Muscle of arm (tissue), 12 donors: Measurements from ENCODE around the gene ZNF440. TPM values are rescaled to one million over a fixed set of nuclear protein-coding genes. Genes with fewer than 3 reads are reported as not detected.
"Not testable (repeated sequence)": the region's sequence is repeated elsewhere in the genome, so short reads cannot be mapped to it uniquely, and the experiment has no call there.

Source experiments
- DNase-seq: peaks from one replicate; pipeline ENCODE4 v3.0.0-alpha.2; 2013
- polyA plus RNA-seq, 12 donors: library from polyadenylated mRNA; unstranded; fragments of 120-200 nt; gene quantifications; one replicate each; pipeline ENCODE4 v1.2.1, GENCODE V29; 2013; ENCODE audit not compliant: insufficient read length in 12 of 12

ZNF440 gene
- polyA plus RNA-seq, 12 donors, result 3.8 to 14.2 (median 6.1) TPM; not detected in 1

DNA sequence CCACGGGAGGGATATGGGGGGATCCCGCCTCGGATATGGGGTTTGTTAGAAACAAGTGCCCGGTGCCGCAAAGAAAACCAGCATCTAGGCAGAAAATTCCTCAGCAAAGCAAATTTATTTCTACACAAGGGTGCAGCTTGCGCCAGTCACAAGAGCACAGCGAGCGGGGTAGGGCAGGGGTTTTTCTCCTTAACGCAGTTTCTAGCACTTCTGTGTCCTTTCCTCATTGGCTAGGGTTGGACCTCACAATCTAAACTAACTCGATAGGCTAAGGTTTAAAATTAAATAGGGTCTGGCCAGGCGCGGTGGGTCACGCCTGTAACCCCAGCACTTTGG, 595 bp downstream of the ZNF440 start:
- DNase-seq, result peak; percentile 21

DNA sequence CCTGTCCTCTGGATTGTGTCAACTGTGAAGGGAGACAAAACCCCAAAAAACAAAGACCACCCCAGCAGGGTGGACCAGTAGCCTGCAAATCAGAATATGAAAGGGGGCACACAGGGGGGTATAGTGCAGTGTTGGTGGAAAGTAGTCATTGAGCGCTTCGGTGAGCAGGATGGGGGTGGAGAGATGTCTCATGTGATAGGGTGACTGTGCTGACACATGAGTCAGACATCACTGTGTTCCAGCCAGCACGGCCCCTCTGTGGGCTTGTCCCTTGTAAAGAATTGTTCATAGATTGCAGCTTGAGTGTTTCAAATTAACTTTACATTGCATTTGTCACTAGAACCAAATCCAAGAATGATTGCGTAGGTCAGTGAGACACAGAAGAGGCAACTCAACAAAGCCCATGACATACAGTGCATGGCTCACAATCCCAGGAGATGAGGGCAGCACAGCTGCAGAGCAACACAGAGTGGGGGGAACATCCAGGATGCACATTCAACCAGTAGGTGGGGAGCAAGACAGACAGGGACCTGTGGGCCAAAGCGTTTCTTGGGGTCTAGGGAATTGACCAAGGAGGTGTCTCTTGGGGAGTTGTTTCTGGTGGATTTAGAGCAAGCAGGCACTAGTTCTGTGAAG, 7.5 kb downstream of the ZNF440 start:
- no peak for DNase-seq

DNA sequence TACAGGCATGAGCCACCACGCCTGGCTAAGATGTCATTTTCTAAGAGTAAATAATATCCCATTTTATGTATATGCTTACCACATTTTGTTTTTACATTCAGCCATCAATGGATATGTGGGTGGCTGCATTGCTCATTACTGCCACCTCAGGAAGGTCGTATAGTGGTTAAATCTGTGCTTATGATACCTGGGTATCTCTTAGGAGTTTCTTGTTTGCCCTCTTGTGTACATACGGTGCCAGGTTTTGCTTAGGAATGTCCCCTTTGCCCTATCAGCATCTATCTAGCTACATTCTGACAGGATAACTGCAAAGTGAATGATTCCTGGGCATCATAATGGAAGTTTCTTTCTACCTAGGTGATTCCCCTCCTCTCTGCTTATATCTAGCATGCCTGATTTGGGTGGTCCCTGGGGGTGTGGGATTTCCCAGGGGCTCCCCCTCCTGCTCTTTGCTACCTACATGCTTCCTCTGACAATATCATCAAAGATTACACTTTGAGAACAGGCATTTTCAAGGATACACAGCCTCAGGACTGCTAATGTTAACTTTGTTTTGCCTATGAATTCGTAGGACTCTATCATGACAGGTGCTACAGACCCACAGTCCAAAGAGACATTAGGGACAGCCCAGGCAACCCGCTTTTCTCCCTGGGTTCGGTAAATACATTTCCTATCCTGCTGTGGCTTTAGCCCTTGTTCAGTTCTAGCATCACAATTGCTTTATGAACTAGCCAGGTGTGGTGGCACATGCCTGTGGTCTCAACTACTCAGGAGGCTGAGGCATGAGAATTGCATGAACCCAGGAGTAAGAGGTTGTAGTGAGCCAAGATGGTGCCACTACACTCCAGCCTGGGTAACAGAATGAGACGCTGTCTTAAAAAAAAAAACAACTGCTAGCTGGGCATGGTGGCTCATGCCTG, 15.1 kb downstream of the ZNF440 start:
- not testable (repeated sequence) for DNase-seq

DNA sequence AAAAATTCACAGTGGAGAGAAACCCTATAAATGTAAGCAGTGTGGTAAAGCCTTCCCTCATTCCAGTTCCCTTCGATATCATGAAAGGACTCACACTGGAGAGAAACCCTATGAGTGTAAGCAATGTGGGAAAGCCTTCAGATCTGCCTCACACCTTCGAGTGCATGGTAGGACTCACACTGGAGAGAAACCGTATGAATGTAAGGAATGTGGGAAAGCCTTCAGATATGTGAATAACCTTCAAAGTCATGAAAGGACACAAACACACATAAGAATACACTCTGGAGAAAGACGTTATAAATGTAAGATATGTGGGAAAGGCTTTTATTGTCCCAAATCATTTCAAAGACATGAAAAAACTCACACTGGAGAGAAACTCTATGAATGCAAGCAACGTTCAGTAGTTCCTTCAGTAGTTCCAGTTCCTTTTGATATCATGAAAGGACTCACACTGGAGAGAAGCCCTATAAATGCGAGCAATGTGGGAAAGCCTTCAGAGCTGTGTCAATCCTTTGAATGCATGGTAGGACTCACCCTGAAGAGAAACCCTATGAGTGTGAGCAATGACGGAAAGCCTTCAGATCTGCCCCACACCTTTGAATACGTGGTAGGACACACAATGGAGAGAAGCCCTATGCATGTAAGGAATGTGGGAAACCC, 18.3 kb downstream of the ZNF440 start:
- no peak for DNase-seq

DNA sequence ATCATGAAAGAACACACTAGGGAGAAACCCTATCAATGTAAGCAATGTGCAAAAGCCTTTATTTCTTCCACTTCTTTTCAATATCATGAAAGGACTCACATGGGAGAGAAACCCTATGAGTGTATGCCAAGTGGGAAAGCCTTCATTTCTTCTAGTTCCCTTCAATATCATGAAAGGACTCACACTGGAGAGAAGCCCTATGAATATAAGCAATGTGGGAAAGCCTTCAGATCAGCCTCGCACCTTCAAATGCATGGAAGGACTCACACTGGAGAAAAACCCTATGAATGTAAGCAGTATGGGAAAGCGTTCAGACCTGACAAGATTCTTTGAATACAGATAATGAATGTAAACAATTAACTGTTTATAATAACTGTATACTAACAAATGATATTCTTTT, 19.5 kb downstream of the ZNF440 start:
- DNase-seq, result no peak

DNA sequence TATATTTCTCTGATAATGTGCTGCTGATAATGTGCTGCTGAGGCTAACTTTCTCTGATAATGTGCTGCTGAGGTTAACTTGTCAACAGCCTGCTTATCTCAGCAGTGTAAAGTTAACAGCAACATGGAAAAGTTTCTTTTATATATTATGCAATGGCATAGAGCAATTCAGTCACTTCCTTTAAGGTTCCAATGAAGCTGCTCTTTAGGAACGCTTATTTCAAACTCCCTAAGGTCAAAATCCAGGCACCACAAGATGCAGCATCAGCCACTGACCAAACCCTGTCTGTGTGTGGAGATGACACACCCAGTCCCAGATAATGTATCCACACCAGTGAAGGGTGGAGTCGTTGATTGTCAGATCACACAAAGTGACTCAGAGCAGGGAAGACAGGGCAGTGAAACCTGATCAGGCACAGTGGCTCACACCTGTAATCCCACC, 21.6 kb downstream of the ZNF440 start:
- DNase-seq, result not testable (repeated sequence)

DNA sequence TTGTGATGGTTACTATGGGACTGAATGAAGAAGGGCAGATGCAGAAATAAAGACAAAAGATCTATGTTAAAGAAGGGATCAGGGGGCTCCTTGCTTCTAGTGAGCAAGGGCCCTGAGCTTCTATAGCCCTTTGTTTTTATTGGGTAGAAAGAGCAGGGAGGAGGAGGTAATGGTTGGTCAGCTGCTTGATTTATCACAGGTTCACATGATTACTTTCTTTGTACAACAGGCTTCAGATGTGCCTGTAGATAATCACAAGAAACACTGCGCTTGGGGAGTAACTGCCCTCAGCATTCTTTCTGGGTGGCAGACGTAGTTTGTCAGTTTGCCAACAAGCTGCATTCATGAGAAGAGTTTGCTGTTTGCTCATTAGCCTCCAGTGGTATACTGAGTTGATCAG, 29.6 kb downstream of the ZNF440 start:
- DNase-seq, result no peak

DNA sequence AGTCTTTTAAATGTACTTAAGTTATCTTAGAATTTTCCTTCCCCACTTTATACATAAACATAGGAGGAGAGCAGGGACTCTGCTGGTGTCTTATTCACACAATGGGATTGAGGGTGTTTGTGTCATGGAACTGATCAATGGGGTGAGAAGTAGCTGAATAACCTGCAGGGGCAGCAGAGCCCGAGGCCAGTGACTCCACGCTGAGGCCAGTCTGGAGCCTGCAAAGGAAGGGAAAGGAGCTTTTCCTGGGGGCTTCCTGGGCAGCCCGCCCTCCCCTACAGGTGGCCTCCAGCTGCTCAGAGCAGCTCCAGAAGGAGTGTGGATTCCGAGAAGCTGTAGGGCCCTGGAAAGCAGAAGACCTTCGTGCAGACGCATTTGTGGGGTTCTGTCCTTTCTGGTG, 33.5 kb downstream of the ZNF440 start:
- not testable (repeated sequence) for DNase-seq

DNA sequence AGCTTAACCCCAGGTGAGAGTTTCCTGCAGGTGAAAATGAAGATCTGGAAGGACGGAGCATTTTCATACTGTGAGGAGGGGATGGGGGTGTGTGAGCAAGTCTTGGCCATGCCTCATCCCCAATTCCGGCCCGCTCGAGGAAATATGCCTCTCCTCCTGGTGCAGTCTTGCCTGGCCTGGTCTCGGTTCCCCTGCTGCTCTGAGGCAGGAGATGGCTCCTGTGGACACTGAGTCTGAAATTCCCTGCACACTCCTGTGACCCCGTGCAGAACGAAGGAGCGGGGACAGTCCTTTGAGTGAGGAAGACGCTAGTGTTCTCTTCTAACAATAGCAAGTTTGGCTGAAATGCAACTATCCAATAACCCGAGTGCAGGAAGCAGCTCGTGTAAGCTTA, 34.1 kb downstream of the ZNF440 start:
- no peak for DNase-seq

DNA sequence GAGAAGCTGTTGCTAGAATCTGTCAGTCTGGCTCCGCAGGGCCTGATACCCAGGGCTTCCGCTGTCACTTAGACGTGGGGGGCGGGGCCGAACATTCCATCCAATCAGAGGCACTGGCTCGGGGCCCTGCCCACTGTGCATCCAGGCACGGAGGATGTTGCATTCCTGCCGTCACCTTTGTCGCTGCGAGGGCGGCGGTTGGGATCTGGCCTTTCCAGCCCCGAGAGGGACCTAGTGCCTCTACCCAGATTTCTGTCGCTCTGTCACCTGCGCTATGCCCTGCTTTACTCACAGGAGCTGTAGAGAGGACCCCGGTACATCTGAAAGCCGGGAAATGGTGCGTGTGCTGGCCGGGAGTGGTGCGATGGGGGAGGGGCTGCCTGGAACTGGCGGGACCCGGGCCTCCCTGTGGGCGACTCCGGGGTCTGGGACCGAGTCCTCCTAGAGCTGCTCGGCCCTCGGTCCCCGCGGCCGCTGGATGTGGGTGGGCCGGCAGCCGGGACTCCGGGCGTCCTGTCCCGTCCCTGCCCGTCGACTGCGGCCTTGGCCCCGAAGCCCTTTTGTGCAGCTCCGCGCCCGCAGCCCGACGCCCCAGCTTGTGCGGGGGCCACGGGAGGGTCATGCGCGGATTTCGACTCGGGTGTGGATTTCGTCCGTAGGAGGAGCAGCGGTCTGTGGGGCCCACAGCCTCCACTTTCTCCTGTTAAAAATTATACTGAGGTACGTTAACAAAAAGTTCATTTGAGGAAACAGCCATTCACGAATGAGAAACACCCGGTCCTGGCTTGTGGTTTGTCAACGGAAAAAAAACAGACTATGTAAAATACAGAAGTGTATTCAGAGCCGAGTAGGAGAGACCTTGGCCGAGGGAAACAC, 34.8 kb downstream of the ZNF440 start, which contains the start of gene ZNF439:
ZNF439 (plus strand) TSS at position 133 of the 876 bp plus-strand sequence; CDS start at position 275, 142 bp downstream.
- DNase-seq, result peak; percentile 82

DNA sequence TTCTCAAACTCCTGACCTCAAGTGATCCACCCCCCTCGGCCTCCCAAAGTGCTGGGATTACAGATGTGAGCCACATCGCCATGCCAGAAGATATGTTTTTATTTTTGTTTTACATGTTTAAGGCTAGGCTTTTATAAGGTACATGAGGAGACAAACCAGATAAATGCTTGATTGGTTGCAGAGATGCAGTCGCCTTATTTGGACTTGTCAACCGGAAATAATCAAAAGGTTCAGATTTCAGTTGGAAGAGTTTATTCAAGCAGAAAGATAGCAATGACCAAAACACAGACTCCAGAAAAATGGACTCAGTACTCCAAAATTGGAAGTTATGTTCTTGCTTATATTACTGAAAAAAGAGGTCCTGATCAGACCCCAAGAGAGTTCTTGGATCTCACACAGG, 36.2 kb downstream of the ZNF440 start:
- not testable (repeated sequence) for DNase-seq

DNA sequence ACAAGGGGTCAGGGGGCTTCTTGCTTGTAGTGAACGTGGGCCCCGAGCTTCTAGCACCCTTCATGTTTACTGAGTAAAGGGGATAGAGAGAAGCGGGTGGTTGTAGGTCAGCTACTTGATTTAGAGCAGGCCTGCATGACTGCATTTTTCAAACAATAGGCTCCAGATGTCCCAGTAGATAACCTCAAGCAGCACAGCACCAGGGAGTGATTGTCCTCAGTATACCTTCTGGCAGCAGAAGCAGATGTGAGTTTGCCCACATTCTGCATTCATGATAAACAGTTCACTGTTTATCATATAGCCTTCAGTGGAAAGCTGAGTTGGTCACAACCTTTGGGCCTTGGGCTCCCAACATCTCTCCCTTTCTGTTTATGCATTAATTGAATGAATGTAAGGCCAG, 39.3 kb downstream of the ZNF440 start:
- no peak for DNase-seq

DNA sequence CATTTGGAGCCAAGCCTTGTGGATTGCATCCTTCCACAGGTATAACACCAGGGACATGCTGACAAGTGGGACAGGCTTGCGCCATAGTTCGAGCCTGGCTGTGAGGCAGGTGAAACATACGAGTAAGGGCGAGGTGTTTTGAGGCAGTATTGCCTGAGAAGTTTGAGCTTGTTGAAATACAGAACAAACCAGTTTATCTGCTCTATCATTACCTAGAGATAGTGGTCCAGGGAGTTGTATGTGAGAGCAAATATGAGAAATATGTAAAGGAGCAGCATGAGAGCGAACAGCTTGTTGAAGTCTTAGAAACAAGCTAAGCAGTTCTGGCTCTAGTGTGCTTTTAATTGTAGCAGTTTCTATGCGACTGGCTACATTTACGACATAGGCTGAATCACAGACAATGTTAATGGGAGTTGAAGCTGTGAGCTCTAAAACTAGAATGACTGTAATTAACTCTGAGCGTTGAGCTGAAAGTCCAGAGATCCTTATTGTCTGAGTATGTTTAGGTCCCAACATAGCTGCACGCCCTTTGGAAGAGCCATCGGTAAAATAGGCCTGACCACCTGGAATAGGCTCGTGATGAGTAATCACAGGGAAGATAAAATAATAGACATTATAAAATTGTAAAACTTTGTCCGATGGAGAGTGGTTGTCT, 42.6 kb downstream of the ZNF440 start:
- no peak for DNase-seq

DNA sequence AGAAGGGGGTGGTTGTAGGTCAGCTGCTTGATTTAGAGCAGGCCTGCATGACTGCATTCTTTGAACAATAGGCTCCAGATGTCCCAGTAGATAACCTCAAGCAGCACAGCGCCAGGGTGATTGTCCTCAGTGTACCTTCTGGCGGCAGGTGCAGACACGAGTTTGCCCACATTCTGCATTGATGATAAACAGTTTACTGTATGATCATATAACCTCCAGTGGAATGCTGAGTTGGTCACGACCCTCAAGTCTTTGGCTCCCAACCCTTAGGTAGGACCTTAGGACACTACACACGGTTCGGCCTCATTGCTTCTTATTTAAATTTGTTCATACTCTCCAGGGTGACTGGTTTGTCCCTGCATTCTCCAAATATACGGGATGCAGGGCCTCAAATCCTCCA, 46.6 kb downstream of the ZNF440 start:
- DNase-seq, result no peak

DNA sequence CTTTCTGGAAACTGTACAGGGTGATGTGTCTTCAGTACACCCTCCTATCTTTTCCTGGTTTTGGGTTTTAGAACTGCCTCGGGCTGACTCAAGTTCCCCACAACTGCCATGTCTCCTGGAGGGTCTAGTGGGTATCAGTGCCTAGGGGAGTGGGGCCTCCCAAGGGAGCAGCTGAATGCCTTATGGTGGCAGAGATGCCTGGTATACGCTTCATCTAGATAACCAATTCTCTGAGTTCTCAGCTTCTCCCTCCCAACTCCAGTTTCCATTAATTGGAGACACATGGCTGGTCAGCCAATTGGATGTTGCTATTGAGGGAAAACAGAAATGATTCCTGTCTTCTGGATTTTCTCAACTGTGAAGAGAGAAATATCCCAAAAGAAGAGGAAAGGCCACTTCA, 47.2 kb downstream of the ZNF440 start:
- DNase-seq, result no peak

DNA sequence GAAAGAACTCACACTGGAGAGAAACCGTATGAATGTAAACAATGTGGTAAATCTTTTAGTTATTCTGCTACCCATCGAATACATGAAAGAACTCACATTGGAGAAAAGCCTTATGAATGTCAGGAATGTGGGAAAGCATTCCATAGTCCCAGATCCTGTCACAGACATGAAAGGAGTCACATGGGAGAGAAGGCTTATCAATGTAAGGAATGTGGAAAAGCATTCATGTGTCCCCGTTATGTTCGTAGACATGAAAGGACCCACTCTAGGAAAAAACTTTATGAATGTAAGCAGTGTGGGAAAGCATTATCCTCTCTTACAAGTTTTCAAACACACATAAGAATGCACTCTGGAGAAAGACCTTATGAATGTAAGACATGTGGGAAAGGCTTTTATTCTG, 53.7 kb downstream of the ZNF440 start:
- not testable (repeated sequence) for DNase-seq

DNA sequence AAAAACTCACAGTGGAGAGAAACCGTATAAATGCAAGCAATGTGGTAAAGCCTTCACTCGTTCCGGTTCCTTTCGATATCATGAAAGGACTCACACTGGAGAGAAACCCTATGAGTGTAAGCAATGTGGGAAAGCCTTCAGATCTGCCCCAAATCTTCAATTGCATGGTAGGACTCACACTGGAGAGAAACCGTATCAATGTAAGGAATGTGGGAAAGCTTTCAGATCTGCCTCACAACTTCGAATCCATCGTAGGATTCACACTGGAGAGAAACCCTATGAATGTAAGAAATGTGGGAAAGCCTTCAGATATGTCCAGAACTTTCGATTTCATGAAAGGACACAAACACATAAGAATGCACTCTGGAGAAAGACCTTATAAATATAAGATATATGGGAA, 54.1 kb downstream of the ZNF440 start:
- DNase-seq, result no peak

DNA sequence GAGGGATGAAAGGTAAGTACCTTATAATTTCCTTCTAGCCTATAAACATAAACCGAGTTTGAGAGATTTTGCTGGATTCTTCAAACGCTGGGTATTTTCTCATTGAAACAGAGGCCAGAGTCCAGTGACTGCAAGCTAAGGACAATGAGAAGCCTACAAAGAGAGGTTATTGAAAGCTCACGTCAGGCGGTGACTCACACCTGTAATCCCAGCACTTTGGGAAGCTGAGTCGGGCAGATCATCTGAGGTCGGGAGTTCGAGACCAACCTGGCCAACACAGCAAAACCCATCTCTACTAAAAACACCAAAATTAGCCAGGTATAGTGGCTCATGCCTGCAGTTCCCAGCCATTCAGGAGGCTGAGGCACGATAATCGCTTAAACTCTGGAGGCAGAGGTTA, 58.6 kb downstream of the ZNF440 start:
- DNase-seq, result no peak

DNA sequence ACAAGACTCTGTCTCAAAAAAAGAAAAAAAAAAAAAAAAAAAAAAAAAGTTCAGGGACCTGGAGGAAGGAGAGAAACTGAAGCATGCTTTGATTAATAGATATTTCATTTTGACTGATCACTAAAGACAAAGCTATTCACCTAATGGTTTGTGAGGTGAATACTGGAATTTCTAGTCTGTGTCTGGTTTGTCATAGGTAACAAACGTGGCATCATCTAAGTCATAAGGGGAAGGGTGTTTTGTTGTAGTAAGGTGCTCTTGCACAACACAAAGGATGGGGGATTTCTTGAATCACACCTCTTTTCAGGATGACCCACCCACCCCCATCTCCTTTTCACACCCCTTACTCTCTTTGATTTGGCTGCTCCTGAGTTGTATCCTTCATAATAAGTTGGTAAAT, 59.7 kb downstream of the ZNF440 start:
- no peak for DNase-seq

DNA sequence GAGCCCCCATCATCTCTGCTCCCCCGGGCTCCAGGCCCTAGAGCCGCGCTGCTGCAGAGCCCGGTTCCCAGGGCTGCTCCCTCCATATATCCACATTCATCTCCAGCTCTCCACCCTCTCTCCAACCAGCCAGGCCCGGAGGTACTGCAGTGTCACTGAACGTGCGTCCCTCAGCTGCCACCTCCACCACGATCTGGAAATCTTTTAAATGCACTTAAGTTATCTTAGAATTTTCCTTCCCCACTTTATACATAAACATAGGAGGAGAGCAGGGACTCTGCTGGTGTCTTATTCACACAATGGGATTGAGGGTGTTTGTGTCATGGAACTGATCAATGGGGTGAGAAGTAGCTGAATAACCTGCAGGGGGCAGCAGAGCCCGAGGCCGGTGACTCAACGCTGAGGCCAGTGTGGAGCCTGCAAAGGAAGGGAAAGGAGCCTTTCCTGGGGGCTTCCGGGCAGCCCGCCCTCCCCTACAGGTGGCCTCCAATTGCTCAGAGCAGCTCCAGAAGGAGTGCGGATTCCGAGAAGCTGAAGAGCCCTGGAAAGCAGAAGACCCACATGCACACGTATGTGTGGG, 65.7 kb downstream of the ZNF440 start:
- not testable (repeated sequence) for DNase-seq

DNA sequence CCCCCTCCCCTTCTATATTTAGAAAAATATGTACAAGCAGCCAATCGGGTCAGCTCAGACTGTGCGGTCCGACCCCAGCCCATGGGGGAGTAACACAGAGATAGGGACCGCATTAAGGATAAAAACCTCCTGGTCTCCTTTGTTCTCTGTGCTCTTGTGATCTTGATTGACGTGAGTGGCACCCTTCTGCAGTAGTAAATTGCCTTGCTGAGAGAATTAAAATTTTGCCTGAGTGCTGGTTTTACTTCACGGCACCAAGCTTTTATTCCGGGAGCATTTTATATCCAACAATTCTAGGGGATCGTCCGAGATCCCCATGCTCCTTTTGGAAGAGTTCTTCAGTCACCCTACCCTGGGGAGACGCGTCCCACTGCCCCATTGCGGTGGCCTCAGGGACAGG, 66.5 kb downstream of the ZNF440 start:
- DNase-seq, result no peak
